ENCODE data around the gene TP53I11.

DNA sequence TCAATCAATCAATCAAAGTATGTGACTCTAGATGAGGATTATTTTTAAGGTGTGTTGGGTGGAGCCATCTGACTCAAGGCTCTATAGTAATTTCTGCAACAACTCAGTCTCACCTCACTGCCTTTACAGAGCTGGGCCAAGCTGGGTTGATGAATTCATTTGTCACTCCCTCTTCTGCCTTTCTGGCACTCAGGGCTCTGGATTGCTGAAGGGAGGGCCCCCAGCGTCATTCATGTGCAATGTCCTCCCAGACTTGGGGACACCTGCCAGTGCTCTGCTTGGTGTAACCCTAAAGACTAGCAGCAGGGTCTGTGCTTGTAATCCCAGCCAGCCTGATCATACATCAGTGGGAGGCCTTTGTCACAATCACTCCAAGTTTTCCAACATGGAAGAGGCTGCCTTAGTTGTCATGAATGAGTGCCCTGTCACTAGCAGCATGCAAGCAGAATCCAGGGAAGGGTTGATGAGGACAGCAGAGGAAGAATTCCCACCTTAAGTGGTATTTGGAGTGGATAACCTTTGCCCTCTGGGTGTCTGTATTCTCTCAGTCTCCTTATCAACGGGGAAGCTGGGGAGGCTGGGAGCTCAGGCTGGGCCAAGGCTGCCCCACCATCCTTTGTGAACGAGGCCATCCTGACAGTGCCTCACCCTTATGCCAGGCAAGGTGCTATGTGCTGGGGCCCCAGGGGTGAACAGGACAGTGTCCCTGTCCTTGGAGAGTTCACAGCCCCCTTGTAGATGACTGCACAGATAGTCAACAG lies 2.0 kb upstream of the TP53I11 start:
- TF ChIP-seq, protein P1, sequence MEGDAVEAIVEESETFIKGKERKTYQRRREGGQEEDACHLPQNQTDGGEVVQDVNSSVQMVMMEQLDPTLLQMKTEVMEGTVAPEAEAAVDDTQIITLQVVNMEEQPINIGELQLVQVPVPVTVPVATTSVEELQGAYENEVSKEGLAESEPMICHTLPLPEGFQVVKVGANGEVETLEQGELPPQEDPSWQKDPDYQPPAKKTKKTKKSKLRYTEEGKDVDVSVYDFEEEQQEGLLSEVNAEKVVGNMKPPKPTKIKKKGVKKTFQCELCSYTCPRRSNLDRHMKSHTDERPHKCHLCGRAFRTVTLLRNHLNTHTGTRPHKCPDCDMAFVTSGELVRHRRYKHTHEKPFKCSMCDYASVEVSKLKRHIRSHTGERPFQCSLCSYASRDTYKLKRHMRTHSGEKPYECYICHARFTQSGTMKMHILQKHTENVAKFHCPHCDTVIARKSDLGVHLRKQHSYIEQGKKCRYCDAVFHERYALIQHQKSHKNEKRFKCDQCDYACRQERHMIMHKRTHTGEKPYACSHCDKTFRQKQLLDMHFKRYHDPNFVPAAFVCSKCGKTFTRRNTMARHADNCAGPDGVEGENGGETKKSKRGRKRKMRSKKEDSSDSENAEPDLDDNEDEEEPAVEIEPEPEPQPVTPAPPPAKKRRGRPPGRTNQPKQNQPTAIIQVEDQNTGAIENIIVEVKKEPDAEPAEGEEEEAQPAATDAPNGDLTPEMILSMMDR (IDR thresholded peaks at IDR 0.05) = no peak
- TF ChIP-seq POLR2A (IDR thresholded peaks at IDR 0.05) = no peak
- no peak for TF ChIP-seq EP300 (IDR thresholded peaks at IDR 0.05)
- no peak for TF ChIP-seq POLR2AphosphoS5 (IDR thresholded peaks at IDR 0.05)

Data from suprapubic skin (tissue), 4 donors.